GM12891 (cell line): ENCODE data around the gene ENAH.

Experiments
- DNase-seq: peaks from one replicate; pipeline ENCODE4 v3.0.0; 2011; ENCODE audit warnings: low spot score; ENCODE audit not compliant: insufficient read length
- FAIRE-seq: peaks from 2 replicates; lab custom pipeline; 2011; peaks lifted over from hg19 to GRCh38; lab: Jason Lieb, UNC
- PAX5 ChIP-seq: IDR thresholded peaks from 2 replicates; pipeline ENCODE4 v1.6.1; 2011; ENCODE audit warnings: low read length, moderate library complexity, mild to moderate bottlenecking; ENCODE audit not compliant: insufficient read depth, severe bottlenecking
- POLR2A ChIP-seq: IDR thresholded peaks from 2 replicates; pipeline ENCODE4 v1.6.1; 2011; ENCODE audit warnings: low read depth, low read length, control low read depth
- POLR2AphosphoS5 ChIP-seq: IDR thresholded peaks from 2 replicates; pipeline ENCODE4 v1.6.1; 2011; ENCODE audit warnings: low read depth, low read length, control low read depth
- POU2F2 ChIP-seq: IDR thresholded peaks from 2 replicates; pipeline ENCODE4 v1.6.1; 2011; ENCODE audit warnings: low read depth, mild to moderate bottlenecking, control low read depth, low read length, moderate library complexity
- SPI1 ChIP-seq: IDR thresholded peaks from 2 replicates; pipeline ENCODE4 v1.6.1; 2011; ENCODE audit warnings: low read depth, low read length, control low read depth
- TAF1 ChIP-seq: IDR thresholded peaks from 2 replicates; pipeline ENCODE4 v1.6.1; 2011; ENCODE audit warnings: low read depth, low read length, control low read depth

Gene ENAH

DNA sequence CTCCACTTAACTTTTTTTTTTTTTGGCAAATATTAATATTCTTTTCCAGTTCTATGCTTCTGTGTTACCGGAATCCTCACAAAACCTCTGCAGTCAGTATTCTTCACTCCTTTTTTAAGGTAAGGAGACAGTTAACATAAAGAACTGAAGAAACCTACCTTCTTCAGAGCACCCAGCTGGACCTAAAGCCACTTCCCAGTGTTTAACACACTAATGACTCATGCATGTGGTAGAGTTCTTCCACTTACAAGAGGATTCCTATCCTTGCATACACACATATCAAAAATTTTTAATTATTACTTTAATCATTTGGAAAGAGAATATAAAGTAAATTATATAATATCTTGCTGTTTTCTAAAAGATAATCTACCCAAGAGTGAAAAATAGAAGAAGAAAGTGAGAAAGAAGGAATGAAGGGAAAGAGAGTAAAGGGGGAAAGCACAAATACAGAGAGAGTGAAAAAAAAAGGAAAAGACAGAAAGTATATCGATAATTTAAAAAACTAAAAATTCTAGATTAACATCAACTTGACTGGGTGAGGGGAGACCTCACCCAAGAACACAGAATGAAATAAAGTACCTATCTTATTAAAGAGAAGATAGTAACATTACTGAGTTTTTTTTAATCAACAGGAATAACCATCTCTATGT is 54.9 kb downstream of the ENAH start:
- no peak for TF ChIP-seq PAX5
- TF ChIP-seq POU2F2, result no peak
- TF ChIP-seq POLR2A, result no peak
- TF ChIP-seq POLR2AphosphoS5, result no peak
- TF ChIP-seq TAF1, result no peak
- no peak for TF ChIP-seq SPI1
- FAIRE-seq (no peak), DNase-seq (no peak)

DNA sequence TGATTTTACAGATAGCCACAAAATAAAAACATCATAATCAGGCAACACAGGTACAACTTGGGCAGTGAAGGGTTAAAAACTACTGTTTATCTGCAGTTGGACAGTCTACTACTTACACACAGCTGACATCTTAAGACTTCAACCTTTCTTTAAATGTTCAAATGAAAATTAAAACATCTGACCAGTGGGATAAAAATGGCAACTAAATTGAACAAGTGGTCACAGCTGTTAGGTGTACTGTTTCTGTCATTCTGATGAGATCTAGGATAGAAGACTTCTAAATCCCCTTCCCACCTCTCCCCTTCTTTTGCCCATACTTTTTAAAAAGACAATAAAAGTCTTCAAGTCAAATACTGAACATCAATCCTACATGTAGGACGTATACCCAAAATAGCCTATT is 56.2 kb downstream of the ENAH start:
- no peak for TF ChIP-seq TAF1
- DNase-seq, result no peak
- FAIRE-seq, result no peak

DNA sequence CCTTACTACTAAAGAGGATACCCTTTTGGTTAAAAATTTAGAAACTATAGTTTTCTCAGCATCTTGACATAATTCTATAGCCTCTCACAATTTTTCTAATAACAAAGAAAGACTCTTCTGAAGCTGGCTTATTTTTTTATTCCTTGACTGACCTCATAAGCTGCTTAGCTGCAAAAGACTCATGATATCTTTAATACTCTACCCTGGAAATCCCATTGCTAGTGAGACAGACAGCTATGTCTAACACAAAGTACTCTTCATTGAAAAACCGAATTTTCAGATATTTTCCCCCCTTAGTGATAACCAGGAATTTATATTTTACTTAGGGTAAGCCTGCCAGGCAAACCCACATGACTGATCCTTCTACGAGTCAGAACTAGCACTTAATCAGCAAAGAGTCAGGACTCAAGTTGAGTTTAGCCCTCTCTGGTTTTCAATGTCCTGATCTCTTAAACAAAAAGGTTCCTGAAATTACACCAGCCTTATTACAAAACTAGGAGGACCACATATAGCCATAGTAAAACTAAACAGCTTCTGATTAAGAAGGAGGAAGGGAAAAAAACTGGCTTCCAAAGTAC is 56.9 kb downstream of the ENAH start:
- FAIRE-seq, result no peak
- TF ChIP-seq POU2F2 (no peak), POLR2AphosphoS5 (no peak), TAF1 (no peak), PAX5 (no peak), SPI1 (no peak), POLR2A (no peak)
- no peak for DNase-seq

DNA sequence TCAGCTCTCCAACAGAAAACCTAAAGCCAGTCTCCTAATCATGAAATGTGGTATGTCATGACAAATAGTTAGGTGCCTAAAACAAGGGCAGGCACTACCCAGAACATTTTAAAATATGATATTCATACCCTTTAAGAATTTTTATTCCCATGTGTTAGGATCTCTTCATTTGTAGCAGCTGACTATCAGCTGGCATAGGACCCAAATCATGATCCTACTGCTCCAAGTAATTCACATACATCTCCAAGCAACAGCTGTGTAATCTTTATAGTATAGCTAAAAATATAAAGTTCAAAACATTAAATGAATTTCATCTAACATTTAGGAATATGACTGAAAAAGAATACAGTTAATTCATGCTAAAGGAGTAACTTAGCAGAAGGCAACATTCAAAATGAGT is 57.5 kb downstream of the ENAH start:
- DNase-seq (no peak), FAIRE-seq (no peak)
- TF ChIP-seq TAF1 (no peak), POLR2AphosphoS5 (no peak), POLR2A (no peak), SPI1 (no peak), POU2F2 (no peak), PAX5 (no peak)

DNA sequence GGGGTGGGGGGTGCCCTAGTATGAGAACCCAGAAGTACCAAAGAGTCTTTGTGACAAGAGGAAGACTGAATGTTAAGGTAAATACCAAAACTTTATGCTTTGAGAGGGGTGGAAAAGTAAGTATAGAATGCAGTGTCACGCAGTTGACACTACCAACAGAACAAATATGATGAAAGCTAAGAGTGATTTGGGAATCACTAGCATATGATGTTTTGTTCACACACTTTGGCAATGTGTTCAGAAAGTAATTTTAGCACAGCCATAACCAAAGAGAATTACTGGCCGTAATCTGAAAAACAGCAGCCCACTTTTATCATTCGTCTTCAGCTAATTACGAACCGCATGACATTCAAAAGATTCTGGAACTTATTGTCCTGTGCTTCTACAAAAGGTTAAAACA is 59.5 kb downstream of the ENAH start:
- TF ChIP-seq POU2F2 (no peak), PAX5 (no peak), POLR2A (no peak), SPI1 (no peak), TAF1 (no peak), POLR2AphosphoS5 (no peak)
- FAIRE-seq (no peak), DNase-seq (no peak)

DNA sequence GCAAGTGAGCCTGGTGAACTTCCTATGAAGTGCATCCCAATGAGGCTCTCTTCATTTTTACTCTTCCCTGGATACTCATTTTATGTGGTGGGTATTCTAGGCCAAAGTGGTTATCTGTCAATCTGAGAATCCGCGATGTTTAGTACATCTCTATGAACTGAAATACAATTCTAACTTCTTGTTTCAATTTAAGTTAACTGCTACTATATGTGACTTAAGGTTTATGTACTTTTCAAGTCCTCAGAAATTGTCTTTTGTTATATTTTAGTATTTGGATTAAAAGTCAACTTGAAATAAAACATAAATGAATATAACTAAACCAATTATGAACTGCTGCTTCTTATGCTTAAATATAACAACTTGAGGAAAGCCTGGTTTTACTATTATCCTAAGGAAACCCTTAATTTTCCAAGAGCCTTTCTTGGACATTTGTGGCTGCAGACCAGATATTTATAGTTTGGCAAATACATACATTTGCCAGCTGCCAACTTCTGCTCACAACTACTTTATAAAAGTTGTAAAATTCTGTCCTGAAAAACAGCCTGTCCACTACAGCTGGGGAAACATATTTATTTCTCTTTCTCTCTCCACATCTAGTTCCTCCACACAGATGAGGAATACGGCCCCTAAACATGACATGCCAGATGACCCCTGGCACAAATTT is 60.4 kb downstream of the ENAH start:
- DNase-seq (no peak), FAIRE-seq (no peak)
- TF ChIP-seq POU2F2 (no peak), PAX5 (no peak), POLR2AphosphoS5 (no peak), TAF1 (no peak), POLR2A (no peak), SPI1 (no peak)

DNA sequence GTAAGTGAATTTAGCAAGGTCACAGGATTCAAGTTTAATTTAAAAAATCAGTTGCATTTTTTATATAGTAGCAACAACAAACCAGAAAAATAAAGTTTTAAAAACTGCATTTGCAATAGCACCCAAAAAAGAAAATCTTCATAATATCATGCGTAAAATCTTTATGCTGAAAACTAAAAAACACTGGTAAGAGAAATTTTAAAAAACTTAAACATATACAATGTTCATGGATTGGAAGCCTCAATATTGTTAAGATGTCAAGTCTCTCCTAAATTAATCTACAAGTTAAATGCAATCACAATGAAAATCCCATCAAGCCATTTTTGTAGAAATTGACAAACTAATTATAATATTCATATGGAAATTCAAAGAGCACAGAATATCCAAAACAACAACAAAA is 65.6 kb downstream of the ENAH start:
- DNase-seq, result no peak
- FAIRE-seq, result no peak
- TF ChIP-seq PAX5 (no peak), POU2F2 (no peak), POLR2A (no peak), SPI1 (no peak), TAF1 (no peak), POLR2AphosphoS5 (no peak)

DNA sequence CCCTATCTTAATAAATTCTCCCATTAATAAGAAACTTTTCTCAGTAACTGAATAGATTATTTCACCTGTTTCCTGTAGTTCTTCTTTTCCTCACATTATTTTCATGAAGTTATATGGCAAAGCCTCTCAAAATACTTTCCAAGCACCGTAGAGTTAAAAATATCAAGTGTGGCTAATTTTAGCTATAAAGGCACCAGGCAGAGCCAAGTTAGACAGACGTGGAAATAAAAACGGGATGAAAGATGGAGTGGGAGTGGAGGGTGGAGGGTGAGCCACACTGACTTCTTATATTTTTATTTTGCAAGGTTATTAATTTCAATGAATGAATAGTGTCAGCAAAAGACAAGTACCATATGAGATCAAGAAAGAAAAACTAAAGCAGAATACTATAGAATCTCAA is 71.7 kb downstream of the ENAH start:
- no peak for FAIRE-seq
- TF ChIP-seq POLR2A, result no peak
- no peak for DNase-seq

DNA sequence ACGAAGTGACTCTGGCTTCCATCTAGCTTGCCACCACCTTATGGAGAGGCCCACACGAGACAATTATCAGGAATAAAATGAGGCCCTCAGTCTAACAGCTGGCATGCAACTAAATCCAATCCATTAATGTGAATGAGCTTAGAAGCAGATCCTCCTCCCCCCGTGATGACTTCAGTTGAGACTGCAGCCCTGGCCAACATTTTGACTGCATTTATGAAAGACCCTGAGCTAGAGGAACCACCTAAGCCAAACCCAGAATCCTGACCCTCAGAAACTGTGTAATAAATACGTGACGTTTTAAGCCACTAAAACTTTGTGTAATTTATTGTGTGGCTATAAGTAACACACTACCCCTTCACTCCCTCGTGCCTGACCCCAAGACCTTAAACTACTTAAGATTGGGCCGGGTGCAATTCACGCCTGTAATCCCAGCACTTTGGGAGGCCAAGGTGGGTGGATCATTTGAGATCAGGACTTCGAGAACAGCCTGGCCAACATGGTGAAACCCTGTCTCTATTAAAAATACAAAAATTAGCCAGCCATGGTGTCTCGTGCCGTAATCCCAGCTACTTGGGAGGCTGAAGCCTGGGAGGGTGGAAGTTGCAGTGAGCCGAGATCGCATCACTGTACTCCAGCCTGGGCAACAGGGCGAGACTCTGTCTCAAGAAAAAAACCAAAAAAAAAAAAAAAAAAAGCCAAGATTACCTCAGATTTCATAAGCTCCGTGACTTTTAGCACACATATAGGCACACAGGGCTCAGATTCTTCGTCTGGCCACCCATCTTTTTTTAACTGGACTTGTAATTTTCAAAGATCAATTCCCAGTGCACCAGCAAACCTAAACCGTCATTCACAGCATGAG is 72.5 kb downstream of the ENAH start:
- no peak for DNase-seq
- TF ChIP-seq TAF1 (no peak), POLR2AphosphoS5 (no peak), POU2F2 (no peak), PAX5 (no peak), POLR2A (no peak), SPI1 (no peak)
- FAIRE-seq, result no peak

DNA sequence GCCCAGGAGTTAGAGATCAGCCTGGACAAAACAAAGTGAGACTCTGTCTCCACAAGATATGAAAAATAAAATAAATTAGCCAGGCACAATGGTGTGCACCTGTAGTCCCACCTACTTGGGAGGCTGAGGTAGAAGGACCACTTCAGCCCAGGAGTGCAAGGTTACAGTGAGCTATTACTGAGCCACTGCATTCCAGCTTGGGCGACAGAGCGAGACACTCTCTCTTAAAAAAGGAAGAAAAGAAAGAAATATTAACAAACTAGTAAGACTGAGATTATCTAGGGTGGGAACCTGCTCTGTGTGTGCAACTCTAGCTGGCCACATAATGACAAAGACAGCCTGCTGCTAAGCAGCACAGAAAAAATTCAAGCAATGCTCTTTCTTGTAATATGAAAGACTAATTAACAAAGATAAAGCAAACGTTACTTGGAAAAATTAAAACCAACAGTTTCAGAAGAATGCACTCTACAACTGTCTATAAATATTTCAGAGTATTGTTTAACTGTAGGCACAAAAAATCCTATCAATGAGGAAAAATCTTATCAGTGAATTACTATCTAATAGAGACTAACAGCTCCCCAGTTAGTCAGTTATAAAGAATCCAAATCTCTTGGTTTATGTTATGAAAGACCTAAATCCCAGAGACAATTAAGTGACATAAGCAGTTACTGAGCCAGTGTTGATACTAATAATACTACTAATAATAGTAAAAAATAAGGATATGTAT is 74.5 kb downstream of the ENAH start:
- no peak for TF ChIP-seq SPI1
- no peak for TF ChIP-seq TAF1
- no peak for TF ChIP-seq POLR2A
- no peak for TF ChIP-seq PAX5
- TF ChIP-seq POLR2AphosphoS5, result no peak
- TF ChIP-seq POU2F2, result no peak
- FAIRE-seq, result no peak

More for the DNA sequence above, 74.5 kb downstream of the ENAH start:
- DNase-seq, result no peak
